Activated naive CD4-positive, alpha-beta T cell treated with anti-CD3 and anti-CD28 coated beads, Interleukin-2, amount 50 U/mL, for 24 hours (primary cell): ENCODE measurements around the gene ZNF688.
"Not testable (repeated sequence)": the region's sequence is repeated elsewhere in the genome, so short reads cannot be mapped to it uniquely, and the experiment has no call there.

Source experiments
- H3K27ac Mint-ChIP-seq: one replicate; pipeline ENCODE4 v1.8.0; 2021; ENCODE audit warnings: mild to moderate bottlenecking, mixed read lengths
- H3K27me3 Mint-ChIP-seq: one replicate; pipeline ENCODE4 v1.8.0; 2021; ENCODE audit warnings: mixed read lengths
- H3K36me3 Mint-ChIP-seq: one replicate; pipeline ENCODE4 v1.8.0; 2021; ENCODE audit warnings: mixed read lengths
- H3K4me1 Mint-ChIP-seq: one replicate; pipeline ENCODE4 v1.8.0; 2021; ENCODE audit warnings: mixed read lengths
- H3K4me3 Mint-ChIP-seq: one replicate; pipeline ENCODE4 v1.8.0; 2021; ENCODE audit warnings: mild to moderate bottlenecking, mixed read lengths
- H3K9me3 Mint-ChIP-seq: one replicate; pipeline ENCODE4 v1.8.0; 2021; ENCODE audit warnings: mixed read lengths

Gene ZNF688

DNA sequence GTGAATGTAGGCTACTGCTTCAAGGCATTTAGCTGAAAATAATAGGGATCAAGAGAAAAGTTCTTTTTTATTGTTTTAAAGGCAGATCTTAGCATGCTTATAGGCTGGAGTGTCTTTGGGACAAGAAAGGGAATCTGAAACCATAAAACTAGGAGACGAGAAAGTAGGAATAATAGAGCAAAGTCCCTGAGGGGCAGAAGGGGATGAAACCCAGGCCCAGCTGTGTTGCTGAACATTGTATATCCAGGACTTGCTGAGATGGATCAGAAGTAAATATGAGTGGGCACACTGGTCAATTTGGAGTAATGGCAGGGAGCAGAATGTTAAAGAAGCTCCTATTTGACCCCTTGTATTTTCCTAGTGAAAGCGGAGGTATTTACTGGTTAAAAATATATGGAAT lies 29.4 kb upstream of the ZNF688 start:
- H3K36me3 Mint-ChIP-seq = peaks cover 1% of the 10 kb centered on the region
- H3K9me3 Mint-ChIP-seq = no peaks in the 10 kb centered on the region
- H3K4me1 Mint-ChIP-seq = peaks cover 5% of the 10 kb centered on the region
- no peak overlapping the region for H3K27ac Mint-ChIP-seq
- no peaks in the 10 kb centered on the region for H3K27me3 Mint-ChIP-seq
- no peak overlapping the region for H3K4me3 Mint-ChIP-seq

DNA sequence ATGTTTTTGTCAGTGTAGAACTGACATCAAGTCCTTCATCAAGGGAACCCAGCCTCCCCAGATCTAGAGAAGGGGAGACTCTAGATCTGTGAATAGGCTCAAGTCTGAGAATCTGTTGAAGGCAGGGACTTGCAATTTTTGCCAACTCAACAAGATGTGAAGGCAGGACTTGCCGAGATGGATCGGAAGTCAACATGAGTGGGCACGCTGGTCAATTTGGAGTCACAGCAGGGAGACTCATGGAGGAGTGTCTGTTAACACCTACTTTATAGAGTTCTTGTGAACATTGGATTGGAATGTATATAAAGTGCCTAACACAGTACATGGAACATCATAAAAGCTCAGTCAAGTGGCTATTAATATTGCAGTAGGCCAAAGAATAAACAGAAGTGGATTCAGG lies 28.7 kb upstream of the ZNF688 start:
- peaks cover 1% of the 10 kb centered on the region for H3K36me3 Mint-ChIP-seq
- H3K9me3 Mint-ChIP-seq = no peaks in the 10 kb centered on the region
- H3K4me3 Mint-ChIP-seq = no peak overlapping the region
- no peaks in the 10 kb centered on the region for H3K27me3 Mint-ChIP-seq
- H3K27ac Mint-ChIP-seq = no peak overlapping the region
- H3K4me1 Mint-ChIP-seq = peaks cover 5% of the 10 kb centered on the region

DNA sequence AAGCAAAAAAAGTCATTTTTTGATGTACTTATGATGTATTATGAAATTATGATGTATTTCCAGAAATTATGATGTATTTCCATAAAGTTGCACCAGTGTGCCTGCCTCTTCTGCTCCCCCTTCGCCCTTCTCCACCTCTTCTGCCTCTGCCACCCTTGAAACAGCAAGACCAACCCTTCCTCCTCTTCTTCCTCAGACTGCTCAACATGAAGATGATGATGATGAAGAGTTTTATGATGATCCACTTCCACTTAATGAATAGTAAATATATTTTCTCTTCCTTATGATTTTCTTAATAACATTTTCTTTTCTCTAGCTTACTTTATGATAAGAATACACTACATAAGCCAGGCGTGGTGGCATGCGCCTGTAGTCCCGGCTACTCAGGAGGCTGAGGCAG lies 21.4 kb upstream of the ZNF688 start:
- no peak overlapping the region for H3K4me3 Mint-ChIP-seq

DNA sequence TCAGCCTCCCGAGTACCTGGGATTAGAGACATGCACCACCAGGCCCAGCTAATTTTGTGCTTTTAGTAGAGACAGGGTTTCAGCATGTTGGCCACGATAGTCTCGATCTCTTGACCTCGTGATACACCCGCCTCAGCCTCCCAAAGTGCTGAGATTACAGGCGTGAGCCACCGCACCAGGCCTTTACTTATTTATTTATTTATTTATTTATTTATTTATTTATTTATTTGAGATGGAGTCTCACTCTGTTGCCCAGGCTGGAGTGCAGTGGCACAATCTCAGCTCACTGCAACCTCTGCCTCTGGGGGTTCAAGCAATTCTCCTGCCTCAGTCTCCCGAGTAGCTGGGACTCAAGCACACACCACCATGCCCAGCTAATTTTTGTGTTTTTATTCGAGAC lies 19.4 kb upstream of the ZNF688 start:
- H3K36me3 Mint-ChIP-seq, H3K4me3 Mint-ChIP-seq, H3K9me3 Mint-ChIP-seq, H3K27ac Mint-ChIP-seq, H3K27me3 Mint-ChIP-seq: not testable (repeated sequence)
- peaks cover 11% of the 10 kb centered on the region for H3K4me1 Mint-ChIP-seq

More for the DNA sequence above, 21.4 kb upstream of the ZNF688 start:
- Mint-ChIP-seq H3K36me3 (no peaks in the 10 kb centered on the region), H3K9me3 (no peaks in the 10 kb centered on the region), H3K4me1 (peaks cover 2% of the 10 kb centered on the region), H3K27me3 (no peaks in the 10 kb centered on the region), H3K27ac (no peak overlapping the region)

DNA sequence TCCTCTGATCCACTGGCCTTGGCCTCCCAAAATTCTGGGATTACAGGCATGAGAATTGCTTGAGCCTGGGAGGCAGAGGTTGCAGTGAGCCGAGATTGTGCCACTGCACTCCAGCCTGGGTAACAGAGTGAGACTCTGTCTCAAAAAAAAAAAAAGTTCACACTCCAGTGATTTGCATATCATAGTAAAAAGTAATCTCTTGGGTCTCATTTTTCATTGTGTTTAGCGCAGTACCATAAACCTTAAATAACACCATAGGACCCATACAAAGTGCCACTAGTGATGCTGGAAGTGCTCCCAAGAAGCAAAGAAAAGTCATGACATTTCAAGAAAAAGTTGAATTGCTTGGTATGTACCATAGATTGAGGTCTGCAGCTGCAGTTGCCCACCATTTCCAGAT lies 18.1 kb upstream of the ZNF688 start:
- not testable (repeated sequence) for H3K36me3 Mint-ChIP-seq, H3K27me3 Mint-ChIP-seq, H3K27ac Mint-ChIP-seq, H3K9me3 Mint-ChIP-seq, H3K4me3 Mint-ChIP-seq
- peaks cover 20% of the 10 kb centered on the region for H3K4me1 Mint-ChIP-seq

DNA sequence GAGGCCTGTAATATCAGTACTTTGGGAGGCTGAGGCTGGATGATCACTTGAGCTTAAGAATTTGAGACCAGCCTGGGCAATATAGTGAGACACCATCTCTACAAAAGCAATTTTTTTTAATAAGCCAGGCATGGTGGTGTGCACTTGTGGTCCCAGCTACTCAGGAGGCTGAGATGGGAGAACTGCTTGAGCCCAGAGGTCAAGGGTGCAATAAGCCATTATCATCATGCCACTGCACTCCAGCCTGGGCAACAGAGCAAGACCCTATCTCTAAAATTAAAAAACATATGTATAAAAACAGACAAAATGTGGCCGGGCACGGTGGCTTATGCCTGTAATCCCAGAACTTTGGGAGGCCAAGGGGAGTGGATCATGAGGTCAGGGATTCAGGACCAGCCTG lies 17.1 kb upstream of the ZNF688 start:
- peaks cover 23% of the 10 kb centered on the region for H3K4me1 Mint-ChIP-seq
- no peak overlapping the region for H3K27ac Mint-ChIP-seq
- no peaks in the 10 kb centered on the region for H3K27me3 Mint-ChIP-seq
- no peaks in the 10 kb centered on the region for H3K9me3 Mint-ChIP-seq
- H3K4me3 Mint-ChIP-seq = no peak overlapping the region
- H3K36me3 Mint-ChIP-seq = peaks cover 3% of the 10 kb centered on the region

DNA sequence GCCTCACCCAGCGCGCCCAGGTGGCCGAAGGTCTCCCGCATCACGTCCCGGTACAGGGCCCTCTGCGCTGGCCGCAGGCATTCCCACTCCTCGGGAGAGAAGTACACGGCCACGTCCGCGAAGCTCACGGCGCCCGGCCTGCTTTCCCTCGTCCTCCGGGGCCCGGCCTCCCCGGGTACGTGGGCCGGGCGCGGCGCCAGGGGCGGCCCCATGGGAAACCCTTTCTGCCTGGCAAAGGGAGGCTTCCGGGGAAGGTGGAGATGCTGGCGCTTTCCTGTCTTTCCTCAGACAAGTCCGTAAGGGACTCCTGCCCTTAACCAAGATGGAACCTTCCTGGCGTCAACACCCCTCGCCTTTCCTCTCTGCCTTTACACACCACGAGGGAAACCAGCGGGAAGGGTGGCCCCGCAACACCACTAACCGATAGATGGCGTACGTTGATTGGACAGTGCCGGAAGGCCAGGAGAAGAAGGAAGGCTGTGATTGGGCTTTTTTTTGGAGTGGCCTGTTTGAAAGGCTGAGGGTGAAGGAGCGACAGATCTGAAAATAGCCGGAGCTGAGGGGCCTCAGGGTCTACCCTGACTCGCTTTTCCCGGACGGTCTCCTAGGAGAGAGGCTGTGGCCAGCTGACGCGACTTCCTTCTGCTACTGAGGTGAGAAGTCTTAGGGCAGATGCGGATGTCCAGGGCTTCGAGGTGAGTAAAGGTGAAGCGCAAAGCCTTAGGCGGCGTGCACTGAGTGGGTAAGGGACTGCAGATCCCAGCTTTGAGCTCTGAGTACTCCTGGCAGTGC lies 14.1 kb upstream of the ZNF688 start, which contains the start of gene ZNF785:
Gene ZNF785 (minus strand): TSS at position 298 of the 792 bp plus-strand sequence. CDS start 86 bp downstream, at position 212.
- H3K4me3 Mint-ChIP-seq = peak within 1 kb of the TSS; percentile 94
- no peaks in the 10 kb centered on the region for H3K27me3 Mint-ChIP-seq
- H3K36me3 Mint-ChIP-seq = peaks cover 5% of the 10 kb centered on the region
- no peaks in the 10 kb centered on the region for H3K9me3 Mint-ChIP-seq
- peaks cover 35% of the 10 kb centered on the region for H3K4me1 Mint-ChIP-seq
- H3K27ac Mint-ChIP-seq = peak within 1 kb of the TSS; percentile 98

DNA sequence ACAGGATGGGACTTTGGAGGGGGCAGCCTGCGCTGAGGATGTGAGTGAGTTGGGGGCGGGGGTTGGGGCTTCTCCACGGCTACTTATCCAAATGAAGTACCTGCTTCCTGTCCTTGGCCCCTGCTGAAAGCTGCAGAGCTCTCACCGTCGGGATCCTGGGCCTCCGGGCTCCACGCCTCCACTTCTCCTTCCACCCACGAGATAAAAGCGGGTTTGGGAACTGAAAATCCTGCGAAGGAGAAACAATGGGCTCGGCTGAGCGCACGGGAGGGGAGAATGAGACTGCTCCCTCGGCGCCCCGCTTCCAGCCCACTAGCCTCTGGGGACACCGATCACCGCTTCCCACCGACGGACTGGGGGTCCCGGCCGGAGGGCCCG lies 13.5 kb upstream of the ZNF688 start:
- H3K9me3 Mint-ChIP-seq = no peaks in the 10 kb centered on the region
- peaks cover 35% of the 10 kb centered on the region for H3K4me1 Mint-ChIP-seq
- peaks cover 5% of the 10 kb centered on the region for H3K36me3 Mint-ChIP-seq
- H3K27me3 Mint-ChIP-seq = no peaks in the 10 kb centered on the region
- peak overlapping the region; percentile 81 for H3K27ac Mint-ChIP-seq
- H3K4me3 Mint-ChIP-seq = peak overlapping the region; percentile 94

DNA sequence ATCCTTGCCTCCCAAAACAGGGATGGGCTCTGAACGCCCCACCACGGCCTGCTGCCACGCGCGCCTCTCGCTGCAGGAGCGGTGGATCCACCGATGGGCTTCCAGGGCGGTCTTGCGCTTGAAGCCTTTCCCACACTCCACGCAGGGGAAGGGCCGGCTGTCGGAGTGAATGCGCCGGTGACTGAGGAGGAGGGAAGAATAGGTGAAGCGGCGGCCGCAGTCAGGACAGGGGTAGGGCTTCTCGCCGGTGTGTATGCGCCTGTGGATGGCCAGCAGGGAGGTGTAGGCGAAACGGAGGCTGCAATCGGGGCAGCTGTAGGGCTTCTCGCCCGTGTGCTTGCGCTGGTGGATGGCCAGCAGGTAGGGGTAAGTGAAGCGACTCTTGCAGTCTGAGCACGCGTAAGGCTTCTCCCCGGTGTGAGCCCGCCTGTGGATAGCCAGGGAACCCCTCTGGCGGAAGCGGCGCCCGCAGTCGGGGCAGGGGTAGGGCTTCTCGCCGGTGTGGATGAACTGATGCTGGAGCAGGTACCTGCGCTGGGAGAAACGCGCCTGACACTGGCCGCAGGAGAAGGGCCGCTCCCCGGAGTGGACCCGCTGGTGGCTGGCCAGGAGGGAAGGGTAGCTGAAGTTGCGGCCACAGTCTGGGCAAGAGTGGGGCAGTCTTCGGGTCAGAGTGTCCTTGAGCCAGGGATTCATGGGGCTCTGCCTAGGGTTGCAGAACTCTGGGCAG lies 11.3 kb upstream of the ZNF688 start:
- Mint-ChIP-seq H3K4me1 (peaks cover 32% of the 10 kb centered on the region), H3K4me3 (no peak overlapping the region), H3K27me3 (no peaks in the 10 kb centered on the region), H3K9me3 (no peaks in the 10 kb centered on the region), H3K36me3 (peaks cover 5% of the 10 kb centered on the region), H3K27ac (no peak overlapping the region)

DNA sequence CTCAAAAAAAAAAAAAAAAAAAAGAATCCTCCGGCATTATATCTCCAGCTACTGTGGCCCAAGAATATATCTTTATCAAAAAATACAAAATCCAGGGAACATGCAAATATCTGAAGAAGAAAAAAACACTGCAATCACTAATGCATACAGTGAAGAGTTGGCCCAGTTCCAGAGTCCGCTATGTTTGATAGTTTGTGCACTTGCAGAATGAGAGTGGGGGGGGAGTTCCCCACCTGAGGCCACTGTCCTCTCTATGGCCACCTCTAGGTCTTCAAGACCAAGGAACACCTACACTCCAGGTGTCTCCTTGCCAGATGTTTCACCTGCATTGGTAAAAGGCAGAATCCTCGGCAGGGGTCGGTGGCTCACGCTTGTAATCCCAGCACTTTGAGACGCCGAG lies 9.9 kb upstream of the ZNF688 start:
- no peak overlapping the region for H3K27ac Mint-ChIP-seq
- no peaks in the 10 kb centered on the region for H3K27me3 Mint-ChIP-seq
- peaks cover 5% of the 10 kb centered on the region for H3K36me3 Mint-ChIP-seq
- no peak overlapping the region for H3K4me3 Mint-ChIP-seq
- no peaks in the 10 kb centered on the region for H3K9me3 Mint-ChIP-seq
- peaks cover 29% of the 10 kb centered on the region for H3K4me1 Mint-ChIP-seq

DNA sequence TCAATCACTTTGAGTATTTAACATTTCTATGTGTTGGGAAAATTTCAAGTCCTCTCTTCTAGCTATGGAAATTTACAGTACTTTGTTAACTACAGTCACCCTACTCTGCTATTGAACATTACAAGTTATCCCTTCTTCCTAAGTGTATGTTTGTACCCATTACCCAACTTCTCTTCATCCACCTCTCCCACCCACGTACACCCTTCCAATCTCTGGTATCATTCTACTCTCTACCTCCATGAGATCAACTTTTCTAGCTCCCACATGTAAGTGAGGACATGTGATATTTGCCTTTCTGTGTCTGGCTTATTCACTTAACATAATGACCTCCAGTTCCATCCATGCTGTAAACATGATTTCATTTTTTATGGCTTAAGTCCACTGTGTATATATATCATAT lies 3.2 kb upstream of the ZNF688 start:
- no peaks in the 10 kb centered on the region for H3K9me3 Mint-ChIP-seq
- H3K4me1 Mint-ChIP-seq = peaks cover 22% of the 10 kb centered on the region
- no peak overlapping the region for H3K27ac Mint-ChIP-seq
- H3K4me3 Mint-ChIP-seq = no peak overlapping the region
- H3K36me3 Mint-ChIP-seq = no peaks in the 10 kb centered on the region
- no peaks in the 10 kb centered on the region for H3K27me3 Mint-ChIP-seq

DNA sequence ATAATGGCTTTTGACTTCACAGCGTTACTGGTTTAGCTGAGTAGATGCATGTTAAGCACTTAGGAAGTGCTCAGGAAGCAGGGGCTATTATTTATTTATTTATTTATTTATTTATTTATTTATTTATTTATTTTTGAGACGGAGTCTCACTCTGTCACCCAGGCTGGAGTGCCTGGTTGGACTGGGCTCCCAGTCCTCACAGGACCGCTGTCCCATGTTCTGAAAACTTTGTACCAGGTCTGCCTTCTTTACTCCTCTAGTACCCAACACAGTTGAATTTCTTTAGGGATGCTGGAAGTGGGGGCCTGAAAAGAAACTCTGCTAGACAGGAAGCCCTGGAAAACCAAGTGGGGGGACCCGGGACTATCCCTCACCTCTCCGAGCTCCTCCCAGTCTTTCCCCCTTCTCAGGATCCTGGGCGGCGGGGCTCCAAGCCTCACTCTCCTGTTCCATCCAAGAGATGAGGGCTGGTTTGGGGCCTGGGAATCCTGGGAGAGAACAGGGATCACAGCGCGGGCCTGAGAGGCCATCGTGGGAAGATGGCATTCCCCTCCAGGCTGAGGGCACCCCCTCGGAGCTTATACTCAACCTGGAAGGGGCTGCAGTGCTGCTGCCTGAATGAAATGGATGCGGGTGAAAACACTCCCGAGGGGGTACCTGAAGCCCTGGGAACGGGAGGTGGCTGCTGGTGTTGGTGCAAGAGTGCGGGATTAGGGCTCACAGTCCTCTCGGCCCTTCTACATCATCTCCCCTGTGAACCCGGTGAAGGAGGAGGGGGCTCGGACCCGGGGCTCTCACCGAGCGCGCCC lies 674 bp downstream of the ZNF688 start:
- Mint-ChIP-seq H3K9me3 (no peaks in the 10 kb centered on the region), H3K36me3 (no peaks in the 10 kb centered on the region), H3K27me3 (no peaks in the 10 kb centered on the region), H3K27ac (peak overlapping the region; percentile 92), H3K4me1 (peaks cover 45% of the 10 kb centered on the region), H3K4me3 (peak overlapping the region; percentile 85)

DNA sequence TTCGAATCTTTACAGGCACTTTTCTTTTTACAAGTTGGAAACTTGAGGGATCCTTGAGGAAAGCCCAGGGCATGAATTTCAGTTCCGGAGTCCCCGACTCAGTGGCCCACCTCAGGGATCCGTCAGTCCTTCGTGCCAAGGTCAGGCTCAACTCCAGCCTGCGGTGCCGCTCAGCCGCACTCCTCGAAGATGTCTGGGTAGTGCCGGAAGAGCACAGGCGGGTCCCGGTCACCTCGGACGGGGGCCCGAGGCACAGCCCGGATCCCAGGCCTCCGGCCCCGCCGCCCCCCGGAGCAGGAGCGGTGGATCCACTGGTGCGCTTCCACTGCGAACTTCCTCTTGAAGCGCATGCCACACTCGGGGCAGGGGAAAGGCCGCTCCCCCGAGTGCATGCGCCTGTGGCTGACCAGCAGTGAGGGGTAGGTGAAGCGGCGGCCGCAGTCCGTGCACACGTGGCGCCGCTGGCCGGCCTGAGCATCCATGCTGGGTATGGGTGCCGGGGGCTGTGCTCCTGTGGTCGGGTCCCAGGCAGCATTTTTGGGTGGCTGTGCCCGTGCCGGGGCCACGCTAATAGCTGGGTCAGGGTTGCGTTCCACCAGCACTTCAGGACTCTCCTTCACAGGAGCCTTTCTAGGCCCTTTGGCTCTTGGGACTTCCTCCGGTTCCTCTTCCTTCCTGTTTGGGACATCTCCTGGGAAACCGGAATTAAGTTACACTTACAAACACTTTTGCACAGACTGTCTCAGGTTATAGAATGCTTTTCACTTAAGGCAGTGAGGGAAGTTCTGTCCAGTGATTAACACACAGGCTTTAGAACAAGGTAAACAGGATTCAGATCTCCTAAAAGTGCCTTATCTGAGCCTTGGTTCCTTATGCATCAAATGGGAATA lies 1.5 kb downstream of the ZNF688 start:
- no peaks in the 10 kb centered on the region for H3K9me3 Mint-ChIP-seq
- peak overlapping the region; percentile 30 for H3K27ac Mint-ChIP-seq
- no peaks in the 10 kb centered on the region for H3K27me3 Mint-ChIP-seq
- peaks cover 45% of the 10 kb centered on the region for H3K4me1 Mint-ChIP-seq
- H3K36me3 Mint-ChIP-seq = no peaks in the 10 kb centered on the region
- H3K4me3 Mint-ChIP-seq = peak overlapping the region; percentile 52

DNA sequence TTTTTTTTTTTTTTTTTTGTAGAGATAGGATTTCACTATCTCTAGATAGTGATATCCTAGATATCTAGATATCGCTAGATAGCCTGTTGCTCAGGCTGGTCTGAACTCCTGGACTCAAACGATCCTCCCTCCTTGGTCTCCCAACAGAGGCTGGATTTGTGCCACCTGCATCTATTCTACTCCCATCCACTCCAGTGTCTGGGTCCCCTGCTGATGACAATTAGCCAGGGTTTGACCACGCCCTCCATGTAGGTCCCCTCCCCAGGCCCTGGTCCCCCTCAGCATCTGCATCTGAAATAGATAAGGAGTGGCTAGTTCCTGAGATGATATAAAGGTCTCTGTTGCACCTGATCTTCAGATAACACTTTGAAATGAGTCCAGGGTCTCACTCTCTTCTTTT lies 2.2 kb downstream of the ZNF688 start:
- H3K4me3 Mint-ChIP-seq = no peak overlapping the region
- H3K36me3 Mint-ChIP-seq = no peaks in the 10 kb centered on the region
- no peaks in the 10 kb centered on the region for H3K27me3 Mint-ChIP-seq
- peaks cover 45% of the 10 kb centered on the region for H3K4me1 Mint-ChIP-seq
- H3K27ac Mint-ChIP-seq = no peak overlapping the region
- H3K9me3 Mint-ChIP-seq = no peaks in the 10 kb centered on the region
